Left lung (tissue), 10 donors: Measurements from ENCODE around the gene FOXL3. TPM values are rescaled to one million over a fixed set of nuclear protein-coding genes. Genes with fewer than 3 reads are reported as not detected.

ENCODE experiments used
- ATAC-seq: fragments of 200-7000 bp; cut with Tn5 transposase; one replicate; pipeline ENCODE4 v1.9.1; 2020; ENCODE audit warnings: moderate library complexity
- DNase-seq, 4 donors: peaks; one replicate each; pipeline ENCODE4 v3.0.0-alpha.2; 2013 to 2020
- H3K27ac ChIP-seq, 2 donors: fragments of 200-600 bp; sonication (generic) in 1 of 2; one replicate each; pipeline versions ENCODE4 v1.5.0 to v1.8.0; 2020 to 2021
- H3K27me3 ChIP-seq, 2 donors: fragments of 200-600 bp; sonication (generic) in 1 of 2; one replicate each; pipeline versions ENCODE4 v1.5.0 to v1.8.0; 2020 to 2021
- H3K36me3 ChIP-seq, 2 donors: fragments of 200-600 bp; sonication (generic) in 1 of 2; one replicate each; pipeline versions ENCODE4 v1.5.0 to v1.8.0; 2020 to 2021
- H3K4me1 ChIP-seq, 2 donors: fragments of 200-600 bp; one replicate each; pipeline ENCODE4 v1.8.0; 2021
- H3K4me3 ChIP-seq, 2 donors: fragments of 200-600 bp; sonication (generic) in 1 of 2; one replicate each; pipeline versions ENCODE4 v1.5.0 to v1.8.0; 2020 to 2021; ENCODE audit warnings: mild to moderate bottlenecking in 1 of 2
- H3K9me3 ChIP-seq, 2 donors: fragments of 200-600 bp; sonication (generic) in 1 of 2; one replicate each; pipeline versions ENCODE4 v1.5.0 to v1.8.0; 2020 to 2021
- CTCF ChIP-seq, 2 donors: fragments of 200-600 bp; sonication (generic) in 1 of 2; IDR thresholded peaks; one replicate each; pipeline versions ENCODE4 v1.5.0 to v1.8.0; 2021; ENCODE audit warnings: antibody characterized with exemption in 2 of 2
- intact Hi-C, 2 donors: fragments of 100-400 bp; cut with DNase I; formaldehyde crosslinking; loops; one replicate each; pipeline versions ENCODE4 v1.11.2 to v1.14.2; 2022
- polyA plus RNA-seq, 6 donors: library from polyadenylated mRNA; unstranded; fragments of 120-200 nt; gene quantifications; one replicate each; pipeline ENCODE4 v1.2.1, GENCODE V29; 2013; ENCODE audit not compliant: insufficient read length in 6 of 6
- total RNA-seq, 2 donors: library from RNA; stranded (reverse); fragmentation: NEBNext Ultra II Directional; extraction: Animal tissue kit (Norgen Biotek cat#: 25700); gene quantifications; one replicate each; pipeline ENCODE4 v1.2.1, GENCODE V29; 2021
- donor health status: DM: no; HTN: yes; CAD: no.
- donor health status: DM: no; HTN: no; CAD: no.

Gene FOXL3
- total and polyA plus RNA-seq, 8 donors = not detected

DNA sequence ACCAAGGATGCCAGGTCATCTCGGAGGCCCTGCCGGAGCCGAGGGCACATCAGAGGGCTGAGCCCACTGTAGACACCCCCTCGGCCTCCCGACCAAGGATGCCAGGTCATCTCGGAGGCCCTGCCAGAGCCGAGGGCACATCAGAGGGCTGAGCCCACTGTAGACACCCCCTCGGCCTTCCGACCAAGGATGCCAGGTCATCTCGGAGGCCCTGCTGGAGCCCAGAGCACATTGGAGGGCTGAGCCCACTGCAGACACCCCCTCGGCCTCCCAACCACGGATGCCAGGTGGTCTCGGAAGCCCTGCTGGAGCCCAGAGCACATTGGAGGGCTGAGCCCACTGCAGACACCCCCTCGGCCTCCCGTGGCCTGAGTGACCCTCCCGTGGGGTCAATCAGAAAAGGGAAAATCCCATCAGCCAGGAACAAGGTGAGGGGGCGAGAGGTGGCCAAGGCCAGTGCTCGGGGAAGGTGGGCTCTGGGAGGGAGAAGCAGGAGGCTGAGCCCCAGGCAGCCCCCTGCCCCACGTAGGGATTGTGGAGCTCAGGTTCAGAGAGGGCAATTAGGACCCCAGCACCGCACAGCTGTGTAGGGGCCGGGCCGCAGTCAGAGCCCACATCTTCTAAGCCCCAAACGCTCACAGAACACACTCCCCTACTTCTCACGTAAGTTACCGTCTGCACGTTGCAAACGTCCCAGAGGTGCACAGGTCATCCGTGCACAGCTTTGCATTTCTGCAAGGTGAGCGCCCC, 37.6 kb upstream of the FOXL3 start:
- intact Hi-C loops = no loop called here

DNA sequence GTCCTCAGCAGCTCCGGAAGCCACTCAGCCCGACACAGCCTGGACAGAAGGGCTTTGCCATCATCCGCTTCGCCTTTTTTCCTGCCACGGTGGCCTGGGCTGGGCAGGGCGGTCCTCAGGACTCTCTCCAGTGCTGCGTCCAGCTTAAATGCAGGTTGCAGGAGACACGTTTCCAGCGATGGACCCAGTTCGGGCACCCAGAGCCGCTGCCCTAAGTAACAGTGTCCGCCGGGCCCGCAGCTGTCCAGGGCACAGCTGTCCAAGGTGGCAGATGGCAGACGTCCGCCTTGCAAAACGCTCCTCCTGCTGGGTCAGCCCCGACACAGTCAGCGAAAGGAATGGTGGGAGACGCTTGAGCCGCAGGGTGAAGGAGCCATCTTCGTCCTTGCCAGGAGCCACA, 37.0 kb upstream of the FOXL3 start:
- no peaks in the 10 kb centered on the region for H3K27me3 ChIP-seq

More for the DNA sequence above, 37.6 kb upstream of the FOXL3 start:
- Histone ChIP-seq H3K27ac (no peak overlapping the region), H3K4me3 (no peak overlapping the region), H3K27me3 (no peaks in the 10 kb centered on the region), H3K9me3 (no peaks in the 10 kb centered on the region), H3K36me3 (peaks cover 0 to 97% of the 10 kb centered on the region in 2 donors), H3K4me1 (no peaks in the 10 kb centered on the region)
- DNase-seq (peak in 1 of 4 donors; percentile 62), ATAC-seq (no peak)
- TF ChIP-seq CTCF (IDR thresholded peaks at IDR 0.05) = no peak

GRCh38 chr7:253581-254336, 36.2 kb upstream of the FOXL3 start:
- Histone ChIP-seq H3K36me3 (peaks cover 0 to 92% of the 10 kb centered on the region in 2 donors), H3K27me3 (no peaks in the 10 kb centered on the region), H3K4me3 (no peak overlapping the region), H3K9me3 (no peaks in the 10 kb centered on the region), H3K27ac (no peak overlapping the region), H3K4me1 (no peaks in the 10 kb centered on the region)
- no peak for ATAC-seq
- TF ChIP-seq CTCF (IDR thresholded peaks at IDR 0.05) = no peak
- peak in 1 of 4 donors; percentile 67 for DNase-seq
- intact Hi-C loops = no loop called here

More for the DNA sequence above, 37.0 kb upstream of the FOXL3 start:
- Histone ChIP-seq H3K4me3 (no peak overlapping the region), H3K4me1 (no peaks in the 10 kb centered on the region), H3K9me3 (no peaks in the 10 kb centered on the region), H3K36me3 (peaks cover 0 to 93% of the 10 kb centered on the region in 2 donors), H3K27ac (no peak overlapping the region)
- intact Hi-C loops = no loop called here
- no peak for ATAC-seq
- DNase-seq = peak in 1 of 4 donors; percentile 67
- no peak for TF ChIP-seq CTCF (IDR thresholded peaks at IDR 0.05)

- Histone ChIP-seq H3K27ac (no peak overlapping the region), H3K4me1 (no peaks in the 10 kb centered on the region), H3K27me3 (no peaks in the 10 kb centered on the region), H3K36me3 (peaks cover 0 to 92% of the 10 kb centered on the region in 2 donors), H3K9me3 (no peaks in the 10 kb centered on the region), H3K4me3 (no peak overlapping the region)
- ATAC-seq (no peak), DNase-seq (peak in 1 of 4 donors; percentile 24)
- intact Hi-C loops = no loop called here
- no peak for TF ChIP-seq CTCF (IDR thresholded peaks at IDR 0.05)
Observed at GRCh38 chr7:254337-255037, 35.5 kb upstream of the FOXL3 start.

GRCh38 chr7:255038-255435, 34.9 kb upstream of the FOXL3 start:
- Histone ChIP-seq H3K36me3 (peaks cover 0 to 92% of the 10 kb centered on the region in 2 donors), H3K4me3 (no peak overlapping the region), H3K9me3 (no peaks in the 10 kb centered on the region), H3K4me1 (no peaks in the 10 kb centered on the region), H3K27me3 (no peaks in the 10 kb centered on the region), H3K27ac (no peak overlapping the region)
- DNase-seq (peak in 1 of 4 donors; percentile 53), ATAC-seq (no peak)
- TF ChIP-seq CTCF (IDR thresholded peaks at IDR 0.05) = no peak
- intact Hi-C loops = no loop called here
